Activated CD4-positive, alpha-beta T cell treated with anti-CD3 and anti-CD28 coated beads for 1 hour (primary cell): ENCODE results near the gene MRPL43.
"Not testable (repeated sequence)": the region's sequence is repeated elsewhere in the genome, so short reads cannot be mapped to it uniquely, and the experiment has no call there.

Experiments
- DNase-seq: peaks from one replicate; pipeline ENCODE4 v3.0.0-alpha.2; 2020

MRPL43 gene

DNA sequence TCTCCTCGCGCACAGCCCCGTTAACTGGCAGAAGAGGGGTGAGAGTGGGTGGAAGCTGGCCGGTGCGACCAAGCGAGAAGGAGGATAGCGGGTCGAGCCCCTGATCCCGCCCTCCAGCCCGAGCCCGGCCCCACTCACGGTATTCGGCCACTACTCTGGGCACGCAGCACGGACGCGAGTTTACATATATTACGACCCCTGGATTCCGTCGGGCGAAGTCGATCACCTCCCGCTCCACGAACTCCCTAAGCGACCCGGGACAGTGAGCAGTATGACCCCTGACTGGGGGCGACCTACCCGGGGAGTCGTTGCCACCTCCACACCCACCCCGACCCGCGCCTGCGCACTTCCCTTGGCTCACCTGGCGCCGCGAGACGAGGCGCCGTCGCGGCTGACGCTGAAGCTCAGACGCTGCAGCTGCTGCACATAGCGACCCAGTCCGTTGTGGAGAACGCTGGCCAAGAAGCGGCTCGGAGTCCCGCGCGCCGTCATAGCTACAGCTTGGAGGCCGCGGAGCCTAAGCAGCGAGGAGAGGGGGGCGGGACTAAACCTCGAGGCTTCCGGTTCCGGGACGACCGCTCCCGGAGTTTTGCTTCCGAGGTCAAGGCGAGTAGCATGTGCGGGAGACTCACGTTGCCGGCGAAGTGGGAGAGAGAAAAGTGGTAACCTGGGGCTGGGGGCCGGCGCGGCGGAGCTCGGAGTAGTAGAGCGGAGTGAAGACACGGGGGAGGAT is at the start of gene MRPL43, which contains the start of gene TWNK:
Gene MRPL43 (minus strand): TSS at position 546 of the 733 bp plus-strand sequence. CDS start 54 bp downstream, at position 492.
Gene TWNK (plus strand): TSS at position 592 of the 733 bp plus-strand sequence. CDS start 668 bp downstream, outside the sequence.
- peak; percentile 76 for DNase-seq

- DNase-seq = no peak
Measured at GRCh38 chr10:101036726-101037125, 49.4 kb upstream of the MRPL43 start.

DNA sequence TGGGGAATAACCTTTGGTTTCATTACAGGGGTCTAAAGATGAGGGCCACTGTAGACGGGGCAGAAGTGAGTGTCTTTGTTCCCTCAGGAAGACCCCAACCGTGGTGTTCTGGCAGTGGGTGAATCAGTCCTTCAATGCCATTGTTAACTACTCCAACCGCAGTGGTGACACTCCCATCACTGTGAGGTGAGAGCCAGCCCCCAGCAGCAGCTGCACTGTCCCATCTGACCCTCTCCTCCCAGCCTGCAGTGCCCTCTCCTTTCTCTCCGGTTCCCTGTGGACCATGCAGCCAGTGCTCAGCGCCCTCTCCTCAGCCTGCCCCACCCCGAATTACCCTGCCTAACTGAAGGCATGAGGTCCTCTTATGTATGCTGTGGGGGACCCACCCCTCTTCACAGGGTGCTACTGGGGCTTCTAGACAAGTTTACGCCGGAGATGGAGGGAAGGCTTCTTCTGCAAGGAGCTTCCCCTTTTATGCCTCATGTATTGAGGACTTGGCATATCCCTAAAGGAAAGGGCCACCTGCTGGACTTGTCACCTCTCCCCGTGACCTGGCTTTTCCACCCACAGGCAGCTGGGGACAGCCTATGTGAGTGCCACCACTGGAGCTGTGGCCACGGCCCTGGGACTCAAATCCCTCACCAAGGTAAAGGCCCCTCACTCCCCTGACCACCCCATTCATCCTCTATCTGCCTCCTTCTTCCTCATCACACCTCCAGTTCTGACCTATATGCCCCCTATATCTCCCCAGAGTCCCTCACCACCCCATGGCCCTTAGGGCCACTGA is 48.8 kb upstream of the MRPL43 start:
- no peak for DNase-seq

DNA sequence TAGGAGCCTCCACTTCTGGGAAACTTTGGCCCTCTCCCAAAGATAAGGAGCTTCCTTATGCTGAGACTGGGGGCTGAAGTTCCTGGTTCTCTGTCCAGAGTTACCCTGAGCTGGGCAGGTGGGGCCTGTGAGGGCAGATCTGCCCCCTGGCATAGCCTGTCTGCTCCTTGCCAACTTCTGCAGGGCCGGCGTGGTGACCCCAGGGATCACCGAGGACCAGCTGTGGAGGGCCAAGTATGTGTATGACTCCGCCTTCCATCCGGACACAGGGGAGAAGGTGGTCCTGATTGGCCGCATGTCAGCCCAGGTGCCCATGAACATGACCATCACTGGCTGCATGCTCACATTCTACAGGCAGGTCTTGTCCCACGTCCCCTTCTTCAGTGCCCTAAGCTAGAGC is 48.0 kb upstream of the MRPL43 start:
- DNase-seq = no peak

DNA sequence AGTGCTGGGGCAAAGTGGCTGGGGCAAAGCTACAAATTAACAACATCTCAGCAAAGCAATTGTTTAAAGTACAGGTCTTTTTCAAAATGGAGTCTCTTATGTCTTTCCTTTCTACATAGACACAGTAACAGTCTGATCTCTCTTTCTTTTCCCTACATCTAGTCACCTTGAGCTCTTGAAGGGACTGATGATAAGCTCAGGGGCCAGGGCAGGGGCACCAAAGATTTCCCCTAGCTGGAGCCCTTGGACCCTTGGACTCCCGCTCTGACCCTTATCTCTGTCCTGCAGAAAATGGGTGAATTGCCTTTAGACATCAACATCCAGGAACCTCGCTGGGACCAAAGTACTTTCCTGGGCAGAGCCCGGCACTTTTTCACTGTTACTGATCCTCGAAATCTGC is 47.1 kb upstream of the MRPL43 start:
- DNase-seq = not testable (repeated sequence)

DNA sequence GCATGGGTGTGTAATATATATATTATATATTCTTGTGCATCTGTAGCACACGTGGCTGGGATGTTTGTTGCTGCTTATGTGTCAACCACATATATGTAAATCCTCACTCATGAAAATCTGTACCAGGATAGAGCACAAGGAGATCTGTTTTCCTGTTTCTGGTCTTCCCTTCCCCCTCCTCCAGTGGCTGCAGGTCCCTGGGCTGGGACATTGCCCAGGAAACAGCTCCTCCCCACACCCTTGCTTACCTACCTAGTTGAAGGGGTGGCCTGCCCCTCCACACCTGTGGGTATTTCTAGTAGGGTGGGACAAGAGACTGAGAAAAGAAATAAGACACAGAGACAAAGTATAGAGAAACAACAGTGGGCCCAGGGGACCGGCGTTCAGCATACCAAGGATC is 46.0 kb upstream of the MRPL43 start:
- DNase-seq = no peak

DNA sequence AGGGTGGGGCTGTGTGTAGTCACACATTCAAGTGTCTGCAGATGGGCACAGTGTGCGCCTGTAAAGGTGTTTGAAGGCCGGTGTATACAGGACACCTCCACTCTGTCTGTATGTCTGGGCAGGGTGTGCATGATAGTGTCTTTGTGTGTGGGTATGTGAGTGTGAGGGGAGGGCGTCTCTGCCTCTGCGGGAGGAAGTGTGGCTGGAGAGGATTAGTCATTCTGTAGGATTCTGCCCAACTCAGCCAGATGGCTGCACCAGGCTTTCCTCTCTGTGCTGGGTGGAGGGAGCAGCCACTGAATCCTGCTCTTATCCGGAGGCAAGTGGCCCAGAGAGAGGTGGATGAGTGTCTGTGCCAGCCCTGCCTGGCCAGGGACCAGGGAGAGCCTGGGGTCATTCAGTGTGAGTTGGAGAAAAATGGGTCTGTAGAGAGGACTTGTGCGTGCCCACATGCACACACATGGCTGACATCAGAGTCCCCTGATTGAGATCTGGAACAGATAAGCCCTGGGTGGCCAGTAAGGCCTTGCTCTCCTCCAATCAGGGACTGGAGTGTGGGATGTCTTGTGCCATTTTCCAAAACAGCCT is 45.4 kb upstream of the MRPL43 start:
- peak; percentile 54 for DNase-seq

DNA sequence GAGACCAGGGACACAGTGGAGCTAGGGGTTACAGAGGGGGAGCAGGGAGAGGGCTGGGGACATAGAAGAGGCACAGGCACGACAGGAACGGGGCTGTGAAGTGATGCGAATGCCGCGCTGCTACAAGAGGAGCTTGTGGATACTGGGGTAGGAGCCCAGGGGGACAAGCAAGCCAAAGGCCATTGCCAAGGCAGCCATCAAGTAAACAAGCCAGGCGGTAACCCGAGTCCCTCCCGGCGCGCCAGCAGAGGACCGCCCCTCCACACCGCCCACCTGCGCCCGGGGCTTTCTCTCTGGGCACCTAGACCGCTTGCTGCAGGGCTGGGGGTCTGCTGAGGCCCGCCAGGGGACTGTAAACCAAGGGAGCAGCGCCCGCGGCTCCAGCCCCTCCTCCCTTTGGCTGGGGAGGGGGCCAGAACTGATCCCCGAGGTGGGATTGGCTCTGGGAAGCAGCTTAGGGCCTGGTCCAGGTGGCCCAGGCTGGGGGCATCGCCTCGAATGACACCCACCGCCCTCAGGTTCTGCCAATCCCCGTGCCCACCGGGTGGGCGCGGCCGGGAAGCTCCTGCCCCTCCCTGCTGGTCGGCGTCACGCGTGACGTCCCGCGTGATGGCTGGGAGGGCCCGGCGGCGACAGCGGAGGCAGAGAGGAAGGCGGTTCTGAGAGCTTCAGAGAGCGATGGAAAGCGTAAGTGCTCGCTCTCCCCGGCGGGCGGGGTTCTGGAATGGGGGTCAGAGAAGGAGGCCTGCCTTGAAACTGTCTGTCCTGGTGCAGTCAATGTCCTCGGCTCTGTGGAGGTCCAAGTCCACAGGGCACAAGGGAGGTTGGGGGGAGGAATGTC is 44.7 kb upstream of the MRPL43 start:
- peak; percentile 70 for DNase-seq

- peak; percentile 95 for DNase-seq
Measured at GRCh38 chr10:101031128-101031795, 44.0 kb upstream of the MRPL43 start, which contains the start of the genes PDZD7 and SFXN3. Gene PDZD7, minus strand, starts transcription at chr10:101031129. Its CDS starts 910 bp downstream, at chr10:101030219. Gene SFXN3, plus strand, starts transcription at chr10:101031234. Its CDS starts 3,461 bp downstream, at chr10:101034695.

- DNase-seq = no peak
Measured at GRCh38 chr10:101030496-101031127, 43.3 kb upstream of the MRPL43 start.

DNA sequence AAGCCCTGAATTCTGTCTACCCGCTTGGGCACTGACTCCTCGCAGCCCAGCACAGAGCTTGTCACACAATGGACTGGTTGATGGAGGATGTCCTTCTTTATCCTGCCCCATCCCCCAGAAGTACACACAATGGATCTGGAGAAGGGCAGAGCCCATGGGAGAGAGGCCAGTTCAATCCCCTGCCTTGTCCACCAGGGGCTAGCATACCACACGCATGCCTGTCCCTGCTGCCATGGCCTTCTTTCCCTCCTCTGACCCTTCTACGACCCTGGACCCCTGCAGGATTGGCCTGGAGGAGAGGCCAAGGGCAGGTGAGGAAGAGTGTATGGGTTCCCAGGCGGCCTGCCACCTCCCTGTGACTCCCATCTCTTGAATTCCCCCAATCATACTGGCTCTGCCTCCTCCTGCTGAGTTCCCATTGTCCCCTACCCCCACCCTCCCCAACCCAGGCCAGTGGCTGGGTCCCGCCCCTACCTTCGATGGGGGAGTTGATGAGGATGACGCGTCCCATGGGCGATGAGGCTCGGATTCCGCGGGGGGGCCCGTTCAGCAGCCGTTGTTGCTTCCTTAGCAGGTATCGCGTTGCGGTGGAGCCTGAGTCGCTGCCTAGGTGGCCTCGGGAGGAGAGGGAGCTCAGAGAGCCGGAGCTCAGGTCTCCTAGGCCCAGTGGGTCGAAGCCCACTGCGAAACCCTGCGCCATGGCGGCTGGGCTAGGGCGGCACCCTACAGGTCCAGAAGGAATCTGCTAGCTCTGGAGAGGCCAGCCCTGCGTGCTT is 42.4 kb upstream of the MRPL43 start:
- no peak for DNase-seq

- no peak for DNase-seq
Measured at GRCh38 chr10:101028446-101029337, 41.4 kb upstream of the MRPL43 start.

- DNase-seq = no peak
Measured at GRCh38 chr10:101027106-101027720, 39.9 kb upstream of the MRPL43 start.

- DNase-seq = no peak
Measured at GRCh38 chr10:101022967-101023705, 35.8 kb upstream of the MRPL43 start.

DNA sequence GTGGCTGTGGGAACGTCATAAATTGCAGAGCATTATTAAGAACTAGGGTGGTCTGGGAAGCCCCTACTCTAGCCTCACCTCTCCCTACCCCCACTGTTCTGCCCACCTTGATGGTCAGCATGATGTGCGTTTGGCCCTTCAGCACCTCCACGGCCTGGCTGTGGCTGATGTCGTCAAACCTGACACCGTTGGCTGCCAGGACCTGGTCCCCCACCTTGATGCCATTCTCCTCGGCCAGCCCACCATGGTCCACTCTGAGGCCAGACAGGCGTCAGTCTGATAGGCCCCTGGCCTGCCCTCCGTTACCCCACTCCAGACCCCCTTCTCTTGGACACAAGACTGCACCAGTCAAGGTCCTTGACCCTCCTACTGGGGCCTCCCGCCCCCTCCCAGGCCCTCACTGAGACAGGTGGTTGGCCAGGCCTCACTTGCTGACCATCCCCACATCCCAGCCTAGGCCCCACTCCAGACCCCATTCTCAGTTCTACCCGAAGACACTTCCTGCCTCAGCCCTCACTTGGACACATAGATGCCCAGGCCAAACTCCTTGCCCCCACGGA is 34.5 kb upstream of the MRPL43 start:
- no peak for DNase-seq

DNA sequence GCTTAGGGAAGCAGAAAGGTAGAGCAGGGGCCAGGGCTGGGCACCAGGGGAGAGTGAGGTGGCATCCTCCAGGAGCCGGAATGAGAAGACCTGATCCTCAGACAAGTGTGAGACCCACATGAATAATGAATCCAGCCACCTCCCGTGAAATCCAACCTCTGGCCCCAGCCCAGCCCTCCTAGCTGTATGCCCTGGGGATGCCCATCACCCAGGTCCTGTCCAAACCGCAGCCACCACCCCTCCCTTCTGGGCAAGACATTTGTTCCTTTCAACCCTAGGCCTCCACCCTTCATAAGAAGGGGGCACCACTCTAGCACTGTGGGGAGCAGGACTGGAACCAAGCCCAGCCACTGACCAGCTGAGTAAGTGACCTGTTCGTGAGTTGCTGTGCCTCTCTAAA is 33.9 kb upstream of the MRPL43 start:
- DNase-seq = no peak

DNA sequence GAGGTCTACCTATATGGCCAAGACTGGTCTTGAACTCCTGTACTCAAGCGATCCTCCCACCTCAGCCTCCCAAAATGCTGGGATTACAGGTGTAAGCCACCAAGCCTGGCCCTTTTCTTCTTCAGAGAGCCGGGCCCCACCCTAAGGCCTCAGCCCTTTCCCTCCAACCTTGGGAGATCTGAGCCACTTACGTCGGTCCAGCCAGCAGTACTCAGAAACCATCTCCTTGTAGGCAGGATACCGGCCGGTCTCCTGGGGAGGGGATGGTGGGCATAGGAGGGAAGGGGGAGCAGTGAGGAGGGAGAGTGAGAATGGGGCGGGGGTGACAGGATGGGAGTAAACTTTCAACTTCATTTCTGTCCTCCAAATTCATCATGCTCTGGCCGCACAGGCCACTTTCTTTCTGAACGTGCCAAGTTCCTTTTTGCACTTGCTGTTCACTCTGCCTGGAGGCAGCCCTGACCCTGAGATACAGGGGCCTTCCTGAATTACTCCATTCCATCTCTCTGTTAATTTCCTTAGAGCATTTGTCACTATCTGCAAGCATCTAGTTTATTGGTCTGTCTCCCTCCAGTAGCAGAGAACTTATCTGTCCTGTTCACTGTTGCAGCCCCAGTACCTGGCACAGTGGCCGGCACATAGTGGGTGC is 33.3 kb upstream of the MRPL43 start:
- DNase-seq = no peak

GRCh38 chr10:101019440-101019703 is 32.1 kb upstream of the MRPL43 start:
- no peak for DNase-seq
